Measurements from ENCODE around the gene USP34.

USP34 gene

GRCh38 chr2:61356958-61357350 lies 113.9 kb downstream of the USP34 start:
- peak; percentile 14 for DNase-seq

GRCh38 chr2:61356261-61356957 lies 114.5 kb downstream of the USP34 start:
- peaks cover 4% of the 10 kb centered on the region for H3K36me3 ChIP-seq (replicated peaks)
- no peak for TF ChIP-seq CTCF (IDR thresholded peaks at IDR 0.05; ENCODE audit: low read depth, low read length, missing control alignments)
- in situ Hi-C loops (cut with HindIII; ENCODE audit: low pct_ligation_motif_present, low sequenced_read_pairs) = no loop called here
- no peak overlapping the region for H3K27ac ChIP-seq
- no peaks in the 10 kb centered on the region for H3K27me3 ChIP-seq (replicated peaks)
- H3K4me3 ChIP-seq (ENCODE audit: low read depth, low read length) = no peak overlapping the region
- DNase-seq = no peak

More at GRCh38 chr2:61356958-61357350, 113.9 kb downstream of the USP34 start:
- no peak overlapping the region for H3K27ac ChIP-seq
- H3K4me3 ChIP-seq (ENCODE audit: low read depth, low read length) = no peak overlapping the region
- TF ChIP-seq CTCF (IDR thresholded peaks at IDR 0.05; ENCODE audit: low read depth, low read length, missing control alignments) = no peak
- in situ Hi-C loops (cut with HindIII; ENCODE audit: low pct_ligation_motif_present, low sequenced_read_pairs) = no loop called here
- peaks cover 4% of the 10 kb centered on the region for H3K36me3 ChIP-seq (replicated peaks)
- H3K27me3 ChIP-seq (replicated peaks) = no peaks in the 10 kb centered on the region

GRCh38 chr2:61354543-61355197 lies 116.2 kb downstream of the USP34 start:
- Histone ChIP-seq H3K27me3 (replicated peaks) (no peaks in the 10 kb centered on the region), H3K36me3 (replicated peaks) (peaks cover 4% of the 10 kb centered on the region), H3K4me3 (ENCODE audit: low read depth, low read length) (no peak overlapping the region), H3K27ac (no peak overlapping the region)
- in situ Hi-C loops (cut with HindIII; ENCODE audit: low pct_ligation_motif_present, low sequenced_read_pairs) = no loop called here
- peak; percentile 7 for DNase-seq
- no peak for TF ChIP-seq CTCF (IDR thresholded peaks at IDR 0.05; ENCODE audit: low read depth, low read length, missing control alignments)

GRCh38 chr2:61353909-61354308 lies 117.0 kb downstream of the USP34 start:
- Histone ChIP-seq H3K36me3 (replicated peaks) (peaks cover 4% of the 10 kb centered on the region), H3K27me3 (replicated peaks) (no peaks in the 10 kb centered on the region), H3K27ac (no peak overlapping the region), H3K4me3 (ENCODE audit: low read depth, low read length) (no peak overlapping the region)
- DNase-seq = no peak
- in situ Hi-C loops (cut with HindIII; ENCODE audit: low pct_ligation_motif_present, low sequenced_read_pairs) = no loop called here
- TF ChIP-seq CTCF (IDR thresholded peaks at IDR 0.05; ENCODE audit: low read depth, low read length, missing control alignments) = no peak

- no peak for DNase-seq
- H3K27ac ChIP-seq = no peak overlapping the region
- no peak overlapping the region for H3K4me3 ChIP-seq (ENCODE audit: low read depth, low read length)
- no peaks in the 10 kb centered on the region for H3K27me3 ChIP-seq (replicated peaks)
- peaks cover 18% of the 10 kb centered on the region for H3K36me3 ChIP-seq (replicated peaks)
- no peak for TF ChIP-seq CTCF (IDR thresholded peaks at IDR 0.05; ENCODE audit: low read depth, low read length, missing control alignments)
- in situ Hi-C loops (cut with HindIII; ENCODE audit: low pct_ligation_motif_present, low sequenced_read_pairs) = no loop called here
These were observed 120.1 kb downstream of the USP34 start for GRCh38 chr2:61350777-61351176.

Measured in brain microvascular endothelial cell (primary cell).